HepG2 (cell line): ENCODE results near the gene INF2. TPM values are rescaled to one million over a fixed set of nuclear protein-coding genes. Genes with fewer than 3 reads are reported as not detected.
A peak's percentile ranks its signal among the peaks of the same experiment; 100 is the strongest.

Experiments
- ATAC-seq: fragments of 200-7000 bp; cut with Tn5 transposase; 3 replicates; pipeline ENCODE4 v1.9.1; 2020; ENCODE audit warnings: mild to moderate bottlenecking, moderate library complexity
- BruUV-seq: library from RNA; stranded (reverse); fragments of 400-500 nt; replicated peaks from 2 replicates; lab custom pipeline; 2021; lab: Mats Ljungman, UMichigan
- CTCF ChIA-PET: fragments of 300-600 bp; formaldehyde crosslinking; extraction: SDS; loops from one replicate; lab custom pipeline; 2021; ENCODE audit warnings: low total read pairs, inconsistent platforms, low intra/inter-chr PET ratio; lab: Yijun Ruan, JAX
- POLR2A ChIA-PET: fragments of 350-600 bp; sonication (Branson Sonifier 250); formaldehyde crosslinking; loops from one replicate; lab custom pipeline; 2020; ENCODE audit warnings: antibody characterized with exemption, inconsistent platforms; lab: Yijun Ruan, JAX
- DNase-seq: peaks from one replicate; pipeline ENCODE4 v3.0.0-alpha.2; 2015; ENCODE audit warnings: low spot score
- FAIRE-seq: peaks from 3 replicates; lab custom pipeline; 2011; peaks lifted over from hg19 to GRCh38; lab: Jason Lieb, UNC
- H2AFZ ChIP-seq: one replicate; pipeline ENCODE4 v1.6.1; 2011; ENCODE audit warnings: low read length, inconsistent platforms
- H3K27ac ChIP-seq: fragments of 300-600 bp; 3 replicates; pipeline ENCODE4 v1.8.0; 2011; ENCODE audit warnings: mixed run types, mild to moderate bottlenecking, mixed read lengths, low read length, inconsistent platforms; ENCODE audit not compliant: insufficient read depth; ENCODE audit errors: extremely low read length
- H3K27me3 ChIP-seq, 2 experiments: fragments of 200-600 bp in 1 of 2; 2 replicates in 1 of 2; 3 replicates in 1 of 2; pipeline versions ENCODE4 v1.6.0 to v1.8.0; 2011; ENCODE audit warnings: low read length in 2 of 2, mild to moderate bottlenecking in 2 of 2, moderate library complexity in 2 of 2, inconsistent platforms in 1 of 2; ENCODE audit not compliant: insufficient read depth in 2 of 2, control insufficient read depth in 1 of 2
- H3K36me3 ChIP-seq, 2 experiments: fragments of 200-600 bp in 1 of 2; replicated peaks in 1 of 2; 2 replicates in 1 of 2; 3 replicates in 1 of 2; pipeline versions ENCODE4 v1.5.1 to v1.8.0; 2011; ENCODE audit warnings: low read length in 2 of 2, inconsistent platforms in 1 of 2; ENCODE audit not compliant: insufficient read depth in 2 of 2, control insufficient read depth in 1 of 2
- H3K4me1 ChIP-seq: 2 replicates; pipeline ENCODE4 v1.5.1; 2012; ENCODE audit warnings: low read length, inconsistent platforms; ENCODE audit not compliant: insufficient read depth
- H3K4me2 ChIP-seq: 2 replicates; pipeline ENCODE4 v1.6.0; 2011; ENCODE audit warnings: low read depth, low read length, inconsistent platforms
- H3K4me3 ChIP-seq, 3 experiments: fragments of 200-600 bp in 1 of 3; sonication (generic), shearing (Covaris generic) in 1 of 3; replicated peaks in 1 of 3; 2 replicates each; pipeline ENCODE4 v1.5.1; 2011 to 2016; ENCODE audit warnings: low read length in 3 of 3, inconsistent platforms in 2 of 3, low read depth in 2 of 3, mild to moderate bottlenecking in 2 of 3, control low read depth in 1 of 3, mixed read lengths in 1 of 3; ENCODE audit not compliant: insufficient read depth in 1 of 3
- H3K79me2 ChIP-seq: one replicate; pipeline ENCODE4 v1.6.1; 2011; ENCODE audit warnings: low read length, inconsistent platforms; ENCODE audit not compliant: insufficient read depth
- H3K9ac ChIP-seq: 2 replicates; pipeline ENCODE4 v1.6.0; 2011; ENCODE audit warnings: mild to moderate bottlenecking, low read depth, low read length, inconsistent platforms; ENCODE audit not compliant: insufficient read depth
- H3K9me3 ChIP-seq: 2 replicates; pipeline ENCODE4 v1.5.1; 2012; ENCODE audit warnings: mild to moderate bottlenecking, low read length
- H4K20me1 ChIP-seq: 2 replicates; pipeline ENCODE4 v1.6.0; 2011; ENCODE audit warnings: inconsistent platforms, mild to moderate bottlenecking, low read length, moderate library complexity; ENCODE audit not compliant: insufficient read depth
- ARID2 ChIP-seq: sonication (generic); formaldehyde crosslinking; IDR thresholded peaks from 2 replicates; pipeline ENCODE4 v1.8.1; 2022; ENCODE audit warnings: mild to moderate bottlenecking, missing genetic modification reagents, borderline replicate concordance
- ELF4 ChIP-seq: sonication (generic); formaldehyde crosslinking; IDR thresholded peaks from 2 replicates; pipeline ENCODE4 v1.5.0; 2020; ENCODE audit warnings: missing genetic modification reagents, mild to moderate bottlenecking, moderate library complexity, borderline replicate concordance
- LCORL ChIP-seq, 2 experiments: fragments of 450-650 bp in 1 of 2; sonication (generic) in 1 of 2; formaldehyde crosslinking in 1 of 2; IDR thresholded peaks; 2 replicates each; pipeline versions ENCODE4 v1.5.0 to v1.6.1; 2017 to 2020; ENCODE audit warnings: antibody characterized with exemption in 1 of 2, missing genetic modification reagents in 1 of 2
- MED1 ChIP-seq: sonication (generic); formaldehyde crosslinking; IDR thresholded peaks from 2 replicates; pipeline ENCODE4 v1.4.0; 2020; ENCODE audit warnings: missing genetic modification reagents
- NKX3-1 ChIP-seq: sonication (generic); formaldehyde crosslinking; IDR thresholded peaks from 2 replicates; pipeline ENCODE4 v1.5.0; 2020; ENCODE audit warnings: missing genetic modification reagents
- PAXIP1 ChIP-seq: sonication (generic); formaldehyde crosslinking; conservative IDR thresholded peaks from 2 replicates; pipeline ENCODE4 v1.4.0; 2020; ENCODE audit warnings: mild to moderate bottlenecking, missing genetic modification reagents, moderate library complexity
- TP53 ChIP-seq: sonication (generic); formaldehyde crosslinking; conservative IDR thresholded peaks from 2 replicates; pipeline ENCODE4 v1.4.0; 2020; ENCODE audit warnings: missing genetic modification reagents
- ZFP1 ChIP-seq: IDR thresholded peaks from 2 replicates; pipeline ENCODE4 v1.6.1; 2016
- ZNF597 ChIP-seq: sonication (generic); formaldehyde crosslinking; IDR thresholded peaks from 2 replicates; pipeline ENCODE4 v1.5.0; 2020; ENCODE audit warnings: missing genetic modification reagents
- ZNF746 ChIP-seq: sonication (generic); formaldehyde crosslinking; IDR thresholded peaks from 2 replicates; pipeline ENCODE4 v1.8.0; 2022; ENCODE audit warnings: mild to moderate bottlenecking, missing genetic modification reagents
- ZNF839 ChIP-seq: sonication (generic); formaldehyde crosslinking; IDR thresholded peaks from 2 replicates; pipeline ENCODE4 v1.4.0; 2020; ENCODE audit warnings: missing genetic modification reagents, mild to moderate bottlenecking, borderline replicate concordance
- ZNF850 ChIP-seq: sonication (generic); formaldehyde crosslinking; conservative IDR thresholded peaks from 2 replicates; pipeline ENCODE4 v1.9.0; 2021; ENCODE audit warnings: mild to moderate bottlenecking, missing genetic modification reagents
- whole genome bisulfite sequencing: methylation state at CpG from one replicate; pipeline ENCODE4 v1.1.6; 2017; ENCODE audit warnings: low lambda C conversion rate; 5-methylcytosine and 5-hydroxymethylcytosine counted together
- in situ Hi-C: cut with HindIII; loops from 2 replicates; pipeline ENCODE4 v1.10.0; 2017; ENCODE audit warnings: low pct_unique_long_range_greater_than_20kb; ENCODE audit not compliant: extremely low pct_ligation_motif_present
- intact Hi-C: fragments of 100-400 bp; cut with micrococcal nuclease; formaldehyde crosslinking; loops from one replicate; pipeline ENCODE4 v1.10.0; 2022; ENCODE audit not compliant: unreplicated experiment
- polyA plus RNA-seq, 8 experiments: library from polyadenylated mRNA; depleted of rRNA in 3 of 8; stranded (reverse) in 7 of 8; unstranded in 1 of 8; fragments of >200 nt; fragmentation: Illumina TruSeq in 4 of 8; extraction: Trizol in 4 of 8; gene quantifications; 2 replicates each; pipeline versions ENCODE4 v1.2.1 to v1.2.3, GENCODE V29; 2011 to 2016; ENCODE audit warnings: low read depth in 4 of 8, missing spikeins in 1 of 8, mixed read lengths in 1 of 8; ENCODE audit not compliant: insufficient read depth in 1 of 8
- total RNA-seq, 5 experiments: library from RNA; depleted of rRNA; stranded (reverse); fragments of >200 nt; fragmentation: Illumina TruSeq; extraction: Trizol; gene quantifications; 2 replicates each; pipeline ENCODE4 v1.2.3, GENCODE V29; 2016; ENCODE audit warnings: low read depth in 1 of 5
- TF ChIP-seq, protein P1 (sequence below): IDR thresholded peaks from 2 replicates; pipeline ENCODE4 v1.6.1; 2012; ENCODE audit warnings: inconsistent platforms

Gene INF2
- total and polyA plus RNA-seq, 2 of the 13 experiments (the other 11 are each of a cell fraction or from before 2014, with no cell fraction given) = 16.4 to 26.4 TPM

DNA sequence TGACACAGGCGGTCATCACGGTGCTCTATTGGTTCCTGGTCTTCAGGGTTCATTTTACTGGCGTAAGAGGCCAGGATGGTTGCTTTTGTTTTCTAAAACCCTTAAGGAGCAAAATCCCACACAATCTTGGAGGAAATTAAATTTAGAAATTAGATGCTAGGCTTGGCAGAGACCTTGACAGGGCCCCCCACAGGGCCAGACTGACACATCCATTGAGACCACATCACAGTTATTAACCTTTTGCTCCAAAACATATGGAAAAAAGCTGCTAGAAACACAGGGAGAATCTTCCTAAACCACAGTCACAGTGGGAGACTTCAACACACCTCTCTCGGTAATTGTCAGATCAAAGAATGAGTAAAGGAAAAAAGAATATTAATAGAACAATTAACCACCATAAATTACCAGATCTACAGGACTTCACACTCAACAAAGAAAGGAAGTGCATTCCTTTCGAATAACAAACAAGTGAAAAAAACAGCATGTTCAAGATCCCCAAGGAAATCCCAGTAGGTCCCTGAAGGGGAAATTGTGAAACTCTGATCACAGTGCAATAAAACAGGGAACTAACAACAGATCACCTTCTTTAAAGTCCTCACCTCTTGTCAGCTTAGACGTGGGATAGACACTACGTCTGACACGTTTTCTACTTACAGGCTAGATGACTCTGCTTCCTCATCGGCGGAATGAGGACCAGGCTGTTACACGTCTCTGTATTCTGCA lies 44.6 kb upstream of the INF2 start:
- POLR2A ChIA-PET = no interaction called here
- intact Hi-C loops = no loop called here

DNA sequence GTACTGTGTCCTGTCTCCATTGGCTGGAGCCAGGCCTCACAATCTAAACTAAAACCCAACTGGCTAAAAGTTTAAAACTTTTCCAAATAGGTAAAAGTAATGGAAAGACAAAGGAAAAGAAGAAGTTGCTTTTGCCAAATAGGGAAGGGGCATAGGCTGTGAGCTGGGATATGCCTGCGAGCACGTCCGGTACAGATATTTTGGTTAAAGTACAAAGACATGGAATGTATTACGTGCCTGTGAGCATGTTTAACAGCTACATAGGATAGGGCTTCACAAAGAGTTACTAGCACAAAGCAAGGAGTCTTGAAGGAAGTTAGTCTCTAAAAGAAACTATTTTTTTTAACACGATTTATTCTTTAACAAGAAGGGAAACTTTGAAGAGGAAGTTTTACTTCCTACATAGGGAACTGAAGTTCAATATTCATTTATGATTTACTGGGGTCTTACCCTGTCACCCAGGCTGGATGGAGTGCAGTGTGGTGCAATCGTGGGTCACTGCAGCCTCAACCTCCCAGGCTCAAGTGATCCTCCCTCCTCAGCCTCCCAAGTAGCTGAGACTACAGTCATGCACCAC lies 41.9 kb upstream of the INF2 start:
- DNase-seq (no peak), ATAC-seq (no peak), FAIRE-seq (no peak)
- H4K20me1 ChIP-seq = no peaks in the 10 kb centered on the region
- no peaks in the 10 kb centered on the region for H3K79me2 ChIP-seq
- 10% methylated on average over 6 of the region's 6 CpGs for WGBS
- H3K4me3 ChIP-seq = no peak overlapping the region
- BruUV-seq = no TSS peak
- POLR2A ChIA-PET = no interaction called here
- H3K9me3 ChIP-seq = peaks cover 5% of the 10 kb centered on the region
- no peak overlapping the region for H3K27ac ChIP-seq
- H2AFZ ChIP-seq = no peak overlapping the region
- peaks cover 8 to 43% of the 10 kb centered on the region in 2 experiments; a peak in 4 of 5 replicates for H3K27me3 ChIP-seq
- H3K9ac ChIP-seq = no peak overlapping the region
- peak overlapping the region; percentile 28; the same call in 1 of the 2 replicates for H3K4me2 ChIP-seq
- CTCF ChIA-PET = no interaction called here
- in situ Hi-C loops (no loop called here), intact Hi-C loops (no loop called here)
- H3K36me3 ChIP-seq = no peaks in the 10 kb centered on the region
- peaks cover 45% of the 10 kb centered on the region for H3K4me1 ChIP-seq
- no peak for TF ChIP-seq NKX3-1
- peak; percentile 56 for TF ChIP-seq MED1
- peak; percentile 58; the same call in 1 of the 2 replicates for TF ChIP-seq PAXIP1
- no peak for TF ChIP-seq LCORL (IDR thresholded peaks at IDR 0.05)
- TF ChIP-seq LCORL (CRISPR knock-in tag; IDR thresholded peaks at IDR 0.05) = peak; percentile 57; the same call in 1 of the 2 replicates
- TF ChIP-seq ARID2 = no peak
- TF ChIP-seq TP53 (CRISPR knock-in tag) = no peak
- no peak for TF ChIP-seq ELF4 (CRISPR knock-in tag)
- TF ChIP-seq, protein P1, sequence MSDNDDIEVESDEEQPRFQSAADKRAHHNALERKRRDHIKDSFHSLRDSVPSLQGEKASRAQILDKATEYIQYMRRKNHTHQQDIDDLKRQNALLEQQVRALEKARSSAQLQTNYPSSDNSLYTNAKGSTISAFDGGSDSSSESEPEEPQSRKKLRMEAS = no peak

More for the DNA sequence above, 44.6 kb upstream of the INF2 start:
- no peak for ATAC-seq
- in situ Hi-C loops = loop anchor here (5.0 kb wide), 1 partner anchor 508 kb away; the partner anchor contains the start of gene KIF26A
- TF ChIP-seq ZNF746 (CRISPR knock-in tag) = no peak
- TF ChIP-seq ZNF850 (CRISPR knock-in tag) = no peak
- TF ChIP-seq ZNF597 (CRISPR knock-in tag) = no peak
- TF ChIP-seq ZNF839 = no peak
- no peak for TF ChIP-seq ZFP1 (CRISPR knock-in tag)
- CTCF ChIA-PET = no interaction called here
- H2AFZ ChIP-seq = no peak overlapping the region
- H4K20me1 ChIP-seq = no peaks in the 10 kb centered on the region
- H3K9me3 ChIP-seq = no peaks in the 10 kb centered on the region
- H3K9ac ChIP-seq = no peak overlapping the region
- no peaks in the 10 kb centered on the region for H3K36me3 ChIP-seq
- no peaks in the 10 kb centered on the region for H3K79me2 ChIP-seq
- BruUV-seq = no TSS peak
- H3K27me3 ChIP-seq = peaks cover 8 to 51% of the 10 kb centered on the region in 2 experiments; a peak in 4 of 5 replicates
- no peak for FAIRE-seq
- WGBS = 29% methylated on average over 11 of the region's 11 CpGs
- DNase-seq = no peak
- peaks cover 46% of the 10 kb centered on the region for H3K4me1 ChIP-seq
- no peak overlapping the region for H3K4me3 ChIP-seq
- H3K4me2 ChIP-seq = no peak overlapping the region
- no peak overlapping the region for H3K27ac ChIP-seq
